Liver (tissue), 3 donors: ENCODE results near the gene UGT1A8.

Source experiments
- FOXA1 ChIP-seq: IDR thresholded peaks from 2 replicates; pipeline ENCODE4 v1.6.1; 2016; ENCODE audit warnings: antibody characterized with exemption
- GABPA ChIP-seq, 2 donors: IDR thresholded peaks in 1 of 2; conservative IDR thresholded peaks in 1 of 2; 2 replicates each; pipeline ENCODE4 v1.6.1; 2016; ENCODE audit warnings: antibody characterized with exemption in 2 of 2, mild to moderate bottlenecking in 1 of 2, moderate library complexity in 1 of 2
- RAD21 ChIP-seq, 2 donors: IDR thresholded peaks; 2 replicates each; pipeline ENCODE4 v1.6.1; 2016; ENCODE audit warnings: antibody characterized with exemption in 2 of 2, mild to moderate bottlenecking in 2 of 2
- SP1 ChIP-seq: IDR thresholded peaks from 2 replicates; pipeline ENCODE4 v1.6.1; 2018; ENCODE audit warnings: antibody characterized with exemption, mild to moderate bottlenecking
- TAF1 ChIP-seq: conservative IDR thresholded peaks from 2 replicates; pipeline ENCODE4 v1.6.1; 2016; ENCODE audit warnings: antibody characterized with exemption, mild to moderate bottlenecking
- YY1 ChIP-seq: IDR thresholded peaks from 2 replicates; pipeline ENCODE4 v1.6.1; 2016; ENCODE audit warnings: antibody characterized with exemption, mild to moderate bottlenecking
- TF ChIP-seq, protein P1 (sequence below): fragments of 150-350 bp; IDR thresholded peaks from 2 replicates; pipeline ENCODE4 v1.5.1; 2017; ENCODE audit warnings: improper control_type of control experiment, low read depth, low read length; ENCODE audit not compliant: missing input control
- TF ChIP-seq, protein P2 (sequence below): IDR thresholded peaks from 2 replicates; pipeline ENCODE4 v1.6.1; 2016; ENCODE audit warnings: antibody characterized with exemption, mild to moderate bottlenecking
- TF ChIP-seq, protein P3 (sequence below): IDR thresholded peaks from 2 replicates; pipeline ENCODE4 v1.6.1; 2016; ENCODE audit warnings: antibody characterized with exemption
- donor health status: healthy.
- donor health status: healthy.

DNA sequence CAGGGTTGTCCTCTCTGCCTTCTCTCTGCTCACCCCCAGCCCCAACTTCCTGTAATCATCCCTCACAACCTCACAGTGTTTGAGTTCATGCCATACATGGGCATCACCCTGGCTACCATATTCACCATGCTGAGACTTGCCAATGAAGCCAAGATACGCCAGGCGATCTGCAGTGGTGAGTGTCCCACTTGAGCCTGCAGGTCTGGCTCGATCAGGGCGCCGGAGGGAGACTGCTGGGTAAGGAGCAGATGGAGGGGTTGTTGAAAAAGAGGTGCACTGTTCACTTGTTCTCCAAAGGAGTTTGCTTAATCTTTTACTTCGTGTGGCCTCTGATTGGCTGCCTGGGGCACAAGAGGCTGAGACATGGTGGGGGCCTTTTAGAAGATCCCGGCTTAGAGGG is 175.3 kb downstream of the UGT1A8 start:
- no peak for TF ChIP-seq YY1
- TF ChIP-seq, protein P1, sequence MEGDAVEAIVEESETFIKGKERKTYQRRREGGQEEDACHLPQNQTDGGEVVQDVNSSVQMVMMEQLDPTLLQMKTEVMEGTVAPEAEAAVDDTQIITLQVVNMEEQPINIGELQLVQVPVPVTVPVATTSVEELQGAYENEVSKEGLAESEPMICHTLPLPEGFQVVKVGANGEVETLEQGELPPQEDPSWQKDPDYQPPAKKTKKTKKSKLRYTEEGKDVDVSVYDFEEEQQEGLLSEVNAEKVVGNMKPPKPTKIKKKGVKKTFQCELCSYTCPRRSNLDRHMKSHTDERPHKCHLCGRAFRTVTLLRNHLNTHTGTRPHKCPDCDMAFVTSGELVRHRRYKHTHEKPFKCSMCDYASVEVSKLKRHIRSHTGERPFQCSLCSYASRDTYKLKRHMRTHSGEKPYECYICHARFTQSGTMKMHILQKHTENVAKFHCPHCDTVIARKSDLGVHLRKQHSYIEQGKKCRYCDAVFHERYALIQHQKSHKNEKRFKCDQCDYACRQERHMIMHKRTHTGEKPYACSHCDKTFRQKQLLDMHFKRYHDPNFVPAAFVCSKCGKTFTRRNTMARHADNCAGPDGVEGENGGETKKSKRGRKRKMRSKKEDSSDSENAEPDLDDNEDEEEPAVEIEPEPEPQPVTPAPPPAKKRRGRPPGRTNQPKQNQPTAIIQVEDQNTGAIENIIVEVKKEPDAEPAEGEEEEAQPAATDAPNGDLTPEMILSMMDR: no peak
- TF ChIP-seq, protein P2, sequence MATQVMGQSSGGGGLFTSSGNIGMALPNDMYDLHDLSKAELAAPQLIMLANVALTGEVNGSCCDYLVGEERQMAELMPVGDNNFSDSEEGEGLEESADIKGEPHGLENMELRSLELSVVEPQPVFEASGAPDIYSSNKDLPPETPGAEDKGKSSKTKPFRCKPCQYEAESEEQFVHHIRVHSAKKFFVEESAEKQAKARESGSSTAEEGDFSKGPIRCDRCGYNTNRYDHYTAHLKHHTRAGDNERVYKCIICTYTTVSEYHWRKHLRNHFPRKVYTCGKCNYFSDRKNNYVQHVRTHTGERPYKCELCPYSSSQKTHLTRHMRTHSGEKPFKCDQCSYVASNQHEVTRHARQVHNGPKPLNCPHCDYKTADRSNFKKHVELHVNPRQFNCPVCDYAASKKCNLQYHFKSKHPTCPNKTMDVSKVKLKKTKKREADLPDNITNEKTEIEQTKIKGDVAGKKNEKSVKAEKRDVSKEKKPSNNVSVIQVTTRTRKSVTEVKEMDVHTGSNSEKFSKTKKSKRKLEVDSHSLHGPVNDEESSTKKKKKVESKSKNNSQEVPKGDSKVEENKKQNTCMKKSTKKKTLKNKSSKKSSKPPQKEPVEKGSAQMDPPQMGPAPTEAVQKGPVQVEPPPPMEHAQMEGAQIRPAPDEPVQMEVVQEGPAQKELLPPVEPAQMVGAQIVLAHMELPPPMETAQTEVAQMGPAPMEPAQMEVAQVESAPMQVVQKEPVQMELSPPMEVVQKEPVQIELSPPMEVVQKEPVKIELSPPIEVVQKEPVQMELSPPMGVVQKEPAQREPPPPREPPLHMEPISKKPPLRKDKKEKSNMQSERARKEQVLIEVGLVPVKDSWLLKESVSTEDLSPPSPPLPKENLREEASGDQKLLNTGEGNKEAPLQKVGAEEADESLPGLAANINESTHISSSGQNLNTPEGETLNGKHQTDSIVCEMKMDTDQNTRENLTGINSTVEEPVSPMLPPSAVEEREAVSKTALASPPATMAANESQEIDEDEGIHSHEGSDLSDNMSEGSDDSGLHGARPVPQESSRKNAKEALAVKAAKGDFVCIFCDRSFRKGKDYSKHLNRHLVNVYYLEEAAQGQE: no peak
- TF ChIP-seq SP1: no peak
- TF ChIP-seq GABPA (IDR thresholded peaks at IDR 0.05 in 1 of 2, conservative IDR thresholded peaks at IDR 0.05 in 1 of 2): no peak
- TF ChIP-seq, protein P3, sequence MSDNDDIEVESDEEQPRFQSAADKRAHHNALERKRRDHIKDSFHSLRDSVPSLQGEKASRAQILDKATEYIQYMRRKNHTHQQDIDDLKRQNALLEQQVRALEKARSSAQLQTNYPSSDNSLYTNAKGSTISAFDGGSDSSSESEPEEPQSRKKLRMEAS: no peak
- no peak for TF ChIP-seq TAF1
- no peak for TF ChIP-seq RAD21 (IDR thresholded peaks at IDR 0.05)
- TF ChIP-seq FOXA1: no peak
